Activated naive CD8-positive, alpha-beta T cell treated with anti-CD3 and anti-CD28 coated beads, Interleukin-2, amount 10 ng/mL, durations not matched to agents 7 days and 5 days (primary cell): ENCODE data around the gene NUP93. TPM values are rescaled to one million over a fixed set of nuclear protein-coding genes. Genes with fewer than 3 reads are reported as not detected.
"Not testable (repeated sequence)": the region's sequence is repeated elsewhere in the genome, so short reads cannot be mapped to it uniquely, and the experiment has no call there.

ENCODE experiments used
- ATAC-seq: fragments of 150-1000 bp; cut with Tn5 transposase; one replicate; pipeline ENCODE4 v1.10.0; 2021; ENCODE audit warnings: low read depth, moderate library complexity
- POLR2A ChIA-PET: fragments of 350-600 bp; sonication (Branson Sonifier 250); formaldehyde crosslinking; loops from one replicate; lab custom pipeline; 2021; ENCODE audit warnings: antibody characterized with exemption; lab: Charles Lee
- DNase-seq: peaks from one replicate; pipeline ENCODE4 v3.0.0; 2021
- H3K27ac Mint-ChIP-seq: one replicate; pipeline ENCODE4 v1.8.0; 2022; ENCODE audit warnings: mild to moderate bottlenecking, mixed read lengths
- H3K27me3 Mint-ChIP-seq: one replicate; pipeline ENCODE4 v1.8.0; 2022; ENCODE audit warnings: mild to moderate bottlenecking, moderate library complexity, mixed read lengths
- H3K36me3 Mint-ChIP-seq: one replicate; pipeline ENCODE4 v1.8.0; 2021; ENCODE audit warnings: mild to moderate bottlenecking, mixed read lengths
- H3K4me1 Mint-ChIP-seq: one replicate; pipeline ENCODE4 v1.8.0; 2021; ENCODE audit warnings: mixed read lengths
- H3K4me3 Mint-ChIP-seq: one replicate; pipeline ENCODE4 v1.8.0; 2022; ENCODE audit warnings: mild to moderate bottlenecking, moderate library complexity, mixed read lengths
- H3K9me3 Mint-ChIP-seq: one replicate; pipeline ENCODE4 v1.8.0; 2021; ENCODE audit warnings: mixed read lengths
- total RNA-seq, 2 experiments: library from RNA; stranded (reverse); gene quantifications; one replicate each; pipeline ENCODE4 v1.2.3, GENCODE V29; 2021

NUP93 gene
- total RNA-seq, 2 experiments from 2014 or later: 89.5 to 92.5 TPM

GRCh38 chr16:56781528-56781961, 51.6 kb downstream of the NUP93 start:
- DNase-seq (no peak), ATAC-seq (no peak)
- Mint-ChIP-seq H3K36me3 (peaks cover 6% of the 10 kb centered on the region), H3K27ac (no peak overlapping the region), H3K27me3 (peaks cover 2% of the 10 kb centered on the region), H3K4me1 (peaks cover 16% of the 10 kb centered on the region), H3K9me3 (no peaks in the 10 kb centered on the region), H3K4me3 (no peak overlapping the region)
- POLR2A ChIA-PET: no interaction called here

GRCh38 chr16:56783344-56783743, 53.4 kb downstream of the NUP93 start:
- no peak for ATAC-seq
- Mint-ChIP-seq H3K4me3 (no peak overlapping the region), H3K4me1 (peaks cover 16% of the 10 kb centered on the region), H3K9me3 (no peaks in the 10 kb centered on the region), H3K27me3 (peaks cover 2% of the 10 kb centered on the region), H3K36me3 (peaks cover 4% of the 10 kb centered on the region), H3K27ac (no peak overlapping the region)
- POLR2A ChIA-PET: no interaction called here
- no peak for DNase-seq

- H3K27ac Mint-ChIP-seq: no peak overlapping the region
- POLR2A ChIA-PET: no interaction called here
- no peaks in the 10 kb centered on the region for H3K27me3 Mint-ChIP-seq
- peaks cover 11% of the 10 kb centered on the region for H3K4me1 Mint-ChIP-seq
- H3K9me3 Mint-ChIP-seq: no peaks in the 10 kb centered on the region
- H3K4me3 Mint-ChIP-seq: no peak overlapping the region
- DNase-seq (no peak), ATAC-seq (no peak)
- no peaks in the 10 kb centered on the region for H3K36me3 Mint-ChIP-seq
These were observed 55.4 kb downstream of the NUP93 start for GRCh38 chr16:56785317-56785716.

- DNase-seq (no peak), ATAC-seq (no peak)
- no peak overlapping the region for H3K27ac Mint-ChIP-seq
- H3K4me3 Mint-ChIP-seq: no peak overlapping the region
- H3K4me1 Mint-ChIP-seq: peaks cover 1% of the 10 kb centered on the region
- H3K27me3 Mint-ChIP-seq: no peaks in the 10 kb centered on the region
- no peaks in the 10 kb centered on the region for H3K36me3 Mint-ChIP-seq
- no peaks in the 10 kb centered on the region for H3K9me3 Mint-ChIP-seq
- POLR2A ChIA-PET: no interaction called here
These were observed 57.2 kb downstream of the NUP93 start for GRCh38 chr16:56787167-56787566.

- ATAC-seq (no peak), DNase-seq (no peak)
- POLR2A ChIA-PET: no interaction called here
- H3K4me1 Mint-ChIP-seq: peaks cover 1% of the 10 kb centered on the region
- H3K27me3 Mint-ChIP-seq: no peaks in the 10 kb centered on the region
- H3K4me3 Mint-ChIP-seq: no peak overlapping the region
- H3K36me3 Mint-ChIP-seq: no peaks in the 10 kb centered on the region
- no peaks in the 10 kb centered on the region for H3K9me3 Mint-ChIP-seq
- no peak overlapping the region for H3K27ac Mint-ChIP-seq
These were observed 58.5 kb downstream of the NUP93 start for GRCh38 chr16:56788435-56788834.

GRCh38 chr16:56789360-56789759, 59.4 kb downstream of the NUP93 start:
- H3K4me1 Mint-ChIP-seq: peaks cover 2% of the 10 kb centered on the region
- no peaks in the 10 kb centered on the region for H3K9me3 Mint-ChIP-seq
- no peaks in the 10 kb centered on the region for H3K27me3 Mint-ChIP-seq
- no peak overlapping the region for H3K27ac Mint-ChIP-seq
- peak; percentile 48 for DNase-seq
- POLR2A ChIA-PET: no interaction called here
- ATAC-seq: peak; percentile 47
- H3K4me3 Mint-ChIP-seq: no peak overlapping the region
- H3K36me3 Mint-ChIP-seq: peaks cover under 1% of the 10 kb centered on the region

- no peak overlapping the region for H3K4me3 Mint-ChIP-seq
- H3K9me3 Mint-ChIP-seq: no peaks in the 10 kb centered on the region
- H3K4me1 Mint-ChIP-seq: peaks cover 5% of the 10 kb centered on the region
- no peak overlapping the region for H3K27ac Mint-ChIP-seq
- DNase-seq (no peak), ATAC-seq (no peak)
- peaks cover 1% of the 10 kb centered on the region for H3K36me3 Mint-ChIP-seq
- POLR2A ChIA-PET: interaction anchor here (1.3 kb wide), 1 partner anchor 139 kb away, joined by 4 read pairs; no protein-coding TSS in a partner anchor
- no peaks in the 10 kb centered on the region for H3K27me3 Mint-ChIP-seq
These were observed 63.0 kb downstream of the NUP93 start for GRCh38 chr16:56792967-56793366.

- no peak overlapping the region for H3K27ac Mint-ChIP-seq
- ATAC-seq: no peak
- H3K4me1 Mint-ChIP-seq: peaks cover 5% of the 10 kb centered on the region
- H3K9me3 Mint-ChIP-seq: no peaks in the 10 kb centered on the region
- POLR2A ChIA-PET: interaction anchor here (0.6 to 1.3 kb wide), 2 partner anchors 58 to 138 kb away, joined by 3 to 4 read pairs; no protein-coding TSS in a partner anchor
- H3K36me3 Mint-ChIP-seq: peaks cover 1% of the 10 kb centered on the region
- no peak for DNase-seq
- no peaks in the 10 kb centered on the region for H3K27me3 Mint-ChIP-seq
- H3K4me3 Mint-ChIP-seq: no peak overlapping the region
These were observed 63.6 kb downstream of the NUP93 start for GRCh38 chr16:56793492-56793891.

- ATAC-seq (no peak), DNase-seq (no peak)
- Mint-ChIP-seq H3K27ac (no peak overlapping the region), H3K9me3 (no peaks in the 10 kb centered on the region), H3K27me3 (no peaks in the 10 kb centered on the region), H3K4me3 (no peak overlapping the region), H3K36me3 (peaks cover 1% of the 10 kb centered on the region), H3K4me1 (peaks cover 5% of the 10 kb centered on the region)
- POLR2A ChIA-PET: no interaction called here
These were observed 65.1 kb downstream of the NUP93 start for GRCh38 chr16:56795011-56795410.

- H3K27ac Mint-ChIP-seq, POLR2A ChIA-PET, H3K9me3 Mint-ChIP-seq, H3K4me1 Mint-ChIP-seq, DNase-seq, H3K4me3 Mint-ChIP-seq, ATAC-seq, H3K27me3 Mint-ChIP-seq, H3K36me3 Mint-ChIP-seq: not testable (repeated sequence)
These were observed 67.1 kb downstream of the NUP93 start for GRCh38 chr16:56797038-56797437.

GRCh38 chr16:56797861-56798260, 67.9 kb downstream of the NUP93 start:
- POLR2A ChIA-PET: interaction anchor here (0.7 kb wide), 1 partner anchor 939 kb away, joined by 4 read pairs; no protein-coding TSS in a partner anchor
- ATAC-seq (no peak), DNase-seq (no peak)
- peaks cover 5% of the 10 kb centered on the region for H3K36me3 Mint-ChIP-seq
- no peaks in the 10 kb centered on the region for H3K9me3 Mint-ChIP-seq
- peaks cover 5% of the 10 kb centered on the region for H3K4me1 Mint-ChIP-seq
- H3K4me3 Mint-ChIP-seq: no peak overlapping the region
- no peaks in the 10 kb centered on the region for H3K27me3 Mint-ChIP-seq
- H3K27ac Mint-ChIP-seq: no peak overlapping the region

GRCh38 chr16:56798955-56799354, 69.0 kb downstream of the NUP93 start:
- H3K9me3 Mint-ChIP-seq: no peaks in the 10 kb centered on the region
- H3K4me1 Mint-ChIP-seq: peaks cover 2% of the 10 kb centered on the region
- POLR2A ChIA-PET: no interaction called here
- DNase-seq (no peak), ATAC-seq (no peak)
- H3K27ac Mint-ChIP-seq: no peak overlapping the region
- H3K27me3 Mint-ChIP-seq: no peaks in the 10 kb centered on the region
- H3K4me3 Mint-ChIP-seq: no peak overlapping the region
- H3K36me3 Mint-ChIP-seq: peaks cover 7% of the 10 kb centered on the region

- H3K27ac Mint-ChIP-seq: no peak overlapping the region
- H3K4me3 Mint-ChIP-seq: no peak overlapping the region
- ATAC-seq (no peak), DNase-seq (no peak)
- H3K27me3 Mint-ChIP-seq: no peaks in the 10 kb centered on the region
- H3K9me3 Mint-ChIP-seq: no peaks in the 10 kb centered on the region
- peaks cover 2% of the 10 kb centered on the region for H3K4me1 Mint-ChIP-seq
- POLR2A ChIA-PET: no interaction called here
- H3K36me3 Mint-ChIP-seq: peaks cover 13% of the 10 kb centered on the region
These were observed 70.4 kb downstream of the NUP93 start for GRCh38 chr16:56800355-56800754.

- H3K9me3 Mint-ChIP-seq: no peaks in the 10 kb centered on the region
- no peak overlapping the region for H3K4me3 Mint-ChIP-seq
- H3K4me1 Mint-ChIP-seq: peaks cover 2% of the 10 kb centered on the region
- peaks cover 23% of the 10 kb centered on the region for H3K36me3 Mint-ChIP-seq
- no peak for ATAC-seq
- POLR2A ChIA-PET: no interaction called here
- H3K27ac Mint-ChIP-seq: no peak overlapping the region
- DNase-seq: no peak
- H3K27me3 Mint-ChIP-seq: no peaks in the 10 kb centered on the region
These were observed 71.8 kb downstream of the NUP93 start for GRCh38 chr16:56801762-56802161.
